Loucy (cell line): ENCODE measurements around the gene CYTL1.

ENCODE experiments used
- CTCF ChIP-seq: fragments of 200-600 bp; sonication (generic); conservative IDR thresholded peaks from 2 replicates; pipeline ENCODE4 v1.5.1; 2014; ENCODE audit warnings: mild to moderate bottlenecking, antibody characterized with exemption, low read length
- EZH2phosphoT487 ChIP-seq: fragments of 200-600 bp; IDR thresholded peaks from 2 replicates; pipeline ENCODE4 v1.6.1; 2018; ENCODE audit warnings: antibody characterized with exemption, mild to moderate bottlenecking, moderate library complexity, borderline replicate concordance

DNA sequence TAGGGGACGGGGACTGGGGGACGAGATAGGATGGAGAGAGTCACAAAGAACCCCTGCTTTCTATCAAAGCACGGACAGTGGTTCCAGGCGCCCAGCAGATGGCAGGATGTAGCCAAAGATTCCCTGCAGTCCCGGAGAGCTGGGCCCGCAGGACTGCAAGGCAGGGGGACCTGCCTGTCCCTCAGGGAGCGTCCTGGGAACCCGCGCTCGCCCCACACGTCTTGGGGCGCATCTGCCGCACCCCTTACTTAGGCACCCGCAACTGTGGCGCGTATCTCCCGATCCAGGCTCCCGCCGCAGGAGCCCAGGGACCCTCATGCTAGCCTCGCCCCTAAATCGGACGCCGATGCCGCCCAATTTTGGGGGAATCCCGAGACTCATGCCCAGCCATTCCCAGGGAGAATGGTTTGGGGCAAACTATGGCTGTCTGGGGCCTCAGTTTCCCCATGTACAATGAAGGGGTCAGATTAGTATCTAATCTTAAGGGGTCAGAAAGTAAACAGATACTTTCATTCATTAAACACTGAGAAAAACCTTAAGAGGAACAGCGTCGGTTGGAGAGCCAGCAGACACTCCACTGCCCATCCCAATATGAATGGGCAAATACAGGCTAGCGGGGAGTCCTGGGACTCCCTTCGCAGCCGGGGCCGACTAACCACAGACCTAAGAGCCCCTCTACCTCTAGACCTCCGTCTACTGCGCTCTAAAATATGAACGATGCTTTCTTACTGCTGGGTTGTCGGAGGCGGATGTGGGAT lies 31.4 kb upstream of the CYTL1 start:
- TF ChIP-seq CTCF, result no peak
- no peak for TF ChIP-seq EZH2phosphoT487
